ENCODE data around the gene PAIP1. TPM values are rescaled to one million over a fixed set of nuclear protein-coding genes. Genes with fewer than 3 reads are reported as not detected.

Gene PAIP1
- total RNA-seq, 1 donor from 2014 or later: 179 TPM

- H3K27me3 ChIP-seq (ENCODE audit: control insufficient read depth, insufficient read depth, low read length): no peaks in the 10 kb centered on the region
- no peak overlapping the region for H3K4me3 ChIP-seq (ENCODE audit: low read depth, low read length)
- no peaks in the 10 kb centered on the region for H3K36me3 ChIP-seq (ENCODE audit: control insufficient read depth, insufficient read depth, low read length)
- TF ChIP-seq, protein P1, sequence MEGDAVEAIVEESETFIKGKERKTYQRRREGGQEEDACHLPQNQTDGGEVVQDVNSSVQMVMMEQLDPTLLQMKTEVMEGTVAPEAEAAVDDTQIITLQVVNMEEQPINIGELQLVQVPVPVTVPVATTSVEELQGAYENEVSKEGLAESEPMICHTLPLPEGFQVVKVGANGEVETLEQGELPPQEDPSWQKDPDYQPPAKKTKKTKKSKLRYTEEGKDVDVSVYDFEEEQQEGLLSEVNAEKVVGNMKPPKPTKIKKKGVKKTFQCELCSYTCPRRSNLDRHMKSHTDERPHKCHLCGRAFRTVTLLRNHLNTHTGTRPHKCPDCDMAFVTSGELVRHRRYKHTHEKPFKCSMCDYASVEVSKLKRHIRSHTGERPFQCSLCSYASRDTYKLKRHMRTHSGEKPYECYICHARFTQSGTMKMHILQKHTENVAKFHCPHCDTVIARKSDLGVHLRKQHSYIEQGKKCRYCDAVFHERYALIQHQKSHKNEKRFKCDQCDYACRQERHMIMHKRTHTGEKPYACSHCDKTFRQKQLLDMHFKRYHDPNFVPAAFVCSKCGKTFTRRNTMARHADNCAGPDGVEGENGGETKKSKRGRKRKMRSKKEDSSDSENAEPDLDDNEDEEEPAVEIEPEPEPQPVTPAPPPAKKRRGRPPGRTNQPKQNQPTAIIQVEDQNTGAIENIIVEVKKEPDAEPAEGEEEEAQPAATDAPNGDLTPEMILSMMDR (IDR thresholded peaks at IDR 0.05; ENCODE audit: insufficient read depth, low read length, poor library complexity, severe bottlenecking): no peak
- DNase-seq (ENCODE audit: low read depth): no peak
Observed at GRCh38 chr5:43572357-43572756, 15.5 kb upstream of the PAIP1 start.

- no peak for DNase-seq (ENCODE audit: low read depth)
- Histone ChIP-seq H3K36me3 (ENCODE audit: control insufficient read depth, insufficient read depth, low read length) (no peaks in the 10 kb centered on the region), H3K4me3 (ENCODE audit: low read depth, low read length) (no peak overlapping the region), H3K27me3 (ENCODE audit: control insufficient read depth, insufficient read depth, low read length) (no peaks in the 10 kb centered on the region)
- TF ChIP-seq, protein P1 (IDR thresholded peaks at IDR 0.05; ENCODE audit: insufficient read depth, low read length, poor library complexity, severe bottlenecking): no peak
Observed at GRCh38 chr5:43571237-43571636, 14.4 kb upstream of the PAIP1 start.

DNA sequence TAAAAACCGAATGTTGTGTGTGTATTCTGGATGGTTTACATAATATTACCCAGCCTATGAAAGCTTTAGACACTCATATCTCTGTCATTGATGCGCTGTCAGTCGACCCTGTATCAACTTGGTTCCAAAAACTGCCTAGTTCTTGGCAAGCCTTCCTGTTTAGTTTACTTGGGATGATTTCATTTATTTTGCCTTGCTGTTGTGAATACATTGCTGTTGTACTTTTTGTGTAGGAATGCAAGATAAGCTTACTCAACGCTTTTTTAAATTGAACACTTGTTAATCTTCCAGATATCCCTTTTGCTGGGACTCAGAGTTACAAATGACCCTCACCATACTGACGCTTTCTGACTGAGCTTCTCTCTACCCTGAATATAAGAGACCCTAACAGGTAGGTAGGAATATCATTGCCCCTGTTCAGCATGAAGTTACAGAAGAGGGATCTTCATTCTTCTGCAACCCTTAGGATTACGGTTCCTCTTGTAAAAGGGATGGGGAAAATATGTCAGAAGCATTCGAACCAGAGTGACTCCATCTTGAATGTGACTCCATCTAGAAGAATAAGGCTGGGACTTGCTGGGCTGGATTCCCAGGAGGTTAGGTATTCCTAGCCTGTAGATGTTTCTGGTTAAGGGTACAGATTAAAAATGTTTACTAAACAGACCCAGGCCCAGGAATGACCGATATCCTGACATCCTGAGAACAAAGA, 13.7 kb upstream of the PAIP1 start:
- no peak for DNase-seq (ENCODE audit: low read depth)
- Histone ChIP-seq H3K27me3 (ENCODE audit: control insufficient read depth, insufficient read depth, low read length) (no peaks in the 10 kb centered on the region), H3K36me3 (ENCODE audit: control insufficient read depth, insufficient read depth, low read length) (no peaks in the 10 kb centered on the region), H3K4me3 (ENCODE audit: low read depth, low read length) (no peak overlapping the region)
- TF ChIP-seq, protein P1 (IDR thresholded peaks at IDR 0.05; ENCODE audit: insufficient read depth, low read length, poor library complexity, severe bottlenecking): no peak

- TF ChIP-seq, protein P1 (IDR thresholded peaks at IDR 0.05; ENCODE audit: insufficient read depth, low read length, poor library complexity, severe bottlenecking): no peak
- Histone ChIP-seq H3K36me3 (ENCODE audit: control insufficient read depth, insufficient read depth, low read length) (no peaks in the 10 kb centered on the region), H3K4me3 (ENCODE audit: low read depth, low read length) (no peak overlapping the region), H3K27me3 (ENCODE audit: control insufficient read depth, insufficient read depth, low read length) (no peaks in the 10 kb centered on the region)
- no peak for DNase-seq (ENCODE audit: low read depth)
Observed at GRCh38 chr5:43569236-43569746, 12.4 kb upstream of the PAIP1 start.

GRCh38 chr5:43567967-43568366, 11.1 kb upstream of the PAIP1 start:
- TF ChIP-seq, protein P1 (IDR thresholded peaks at IDR 0.05; ENCODE audit: insufficient read depth, low read length, poor library complexity, severe bottlenecking): no peak

GRCh38 chr5:43565043-43565442, 8.2 kb upstream of the PAIP1 start:
- H3K36me3 ChIP-seq (ENCODE audit: control insufficient read depth, insufficient read depth, low read length): no peaks in the 10 kb centered on the region
- TF ChIP-seq, protein P1 (IDR thresholded peaks at IDR 0.05; ENCODE audit: insufficient read depth, low read length, poor library complexity, severe bottlenecking): no peak
- H3K27me3 ChIP-seq (ENCODE audit: control insufficient read depth, insufficient read depth, low read length): no peaks in the 10 kb centered on the region
- no peak overlapping the region for H3K4me3 ChIP-seq (ENCODE audit: low read depth, low read length)
- DNase-seq (ENCODE audit: low read depth): no peak

More at GRCh38 chr5:43567967-43568366, 11.1 kb upstream of the PAIP1 start:
- Histone ChIP-seq H3K4me3 (ENCODE audit: low read depth, low read length) (no peak overlapping the region), H3K27me3 (ENCODE audit: control insufficient read depth, insufficient read depth, low read length) (no peaks in the 10 kb centered on the region), H3K36me3 (ENCODE audit: control insufficient read depth, insufficient read depth, low read length) (no peaks in the 10 kb centered on the region)
- no peak for DNase-seq (ENCODE audit: low read depth)
